Skeletal muscle cell (primary cell): ENCODE data around the gene TMEM33.
"Not testable (repeated sequence)": the region's sequence is repeated elsewhere in the genome, so short reads cannot be mapped to it uniquely, and the experiment has no call there.

Source experiments
- DNase-seq: peaks from one replicate; pipeline ENCODE4 v3.0.0-alpha.2; 2010; ENCODE audit warnings: low read depth
- H3K4me3 ChIP-seq: 2 replicates; pipeline ENCODE4 v1.5.1; 2011; ENCODE audit warnings: low read depth, mild to moderate bottlenecking, control low read depth, low read length, moderate library complexity

The TMEM33 gene

GRCh38 chr4:41934901-41935651 is at the start of gene TMEM33:
Gene TMEM33 (plus strand): TSS chr4:41935429. CDS start chr4:41935485, 56 bp downstream.
- peak within 1 kb of the TSS; percentile 99 for H3K4me3 ChIP-seq
- peak; percentile 33 for DNase-seq

- no peak overlapping the region for H3K4me3 ChIP-seq
- DNase-seq, result no peak
Measured at GRCh38 chr4:41885456-41885855, 49.8 kb upstream of the TMEM33 start.

- no peak for DNase-seq
- no peak overlapping the region for H3K4me3 ChIP-seq
Measured at GRCh38 chr4:41887277-41887676, 48.0 kb upstream of the TMEM33 start.

GRCh38 chr4:41887821-41888686 is 47.2 kb upstream of the TMEM33 start:
- no peak overlapping the region for H3K4me3 ChIP-seq
- DNase-seq, result peak; percentile 13

- no peak overlapping the region for H3K4me3 ChIP-seq
- DNase-seq, result no peak
Measured at GRCh38 chr4:41888687-41889074, 46.5 kb upstream of the TMEM33 start.

GRCh38 chr4:41889317-41889716 is 45.9 kb upstream of the TMEM33 start:
- no peak for DNase-seq
- no peak overlapping the region for H3K4me3 ChIP-seq

GRCh38 chr4:41890085-41890484 is 45.1 kb upstream of the TMEM33 start:
- no peak overlapping the region for H3K4me3 ChIP-seq
- DNase-seq, result no peak

- H3K4me3 ChIP-seq, result no peak overlapping the region
- no peak for DNase-seq
Measured at GRCh38 chr4:41896648-41897047, 38.6 kb upstream of the TMEM33 start.

- no peak overlapping the region for H3K4me3 ChIP-seq
- no peak for DNase-seq
Measured at GRCh38 chr4:41897698-41898097, 37.5 kb upstream of the TMEM33 start.

GRCh38 chr4:41909136-41909535 is 26.1 kb upstream of the TMEM33 start:
- not testable (repeated sequence) for H3K4me3 ChIP-seq, DNase-seq

GRCh38 chr4:41912546-41912945 is 22.7 kb upstream of the TMEM33 start:
- DNase-seq, result no peak
- H3K4me3 ChIP-seq, result no peak overlapping the region

- DNase-seq, result no peak
- no peak overlapping the region for H3K4me3 ChIP-seq
Measured at GRCh38 chr4:41913509-41913908, 21.7 kb upstream of the TMEM33 start.

- H3K4me3 ChIP-seq, result no peak overlapping the region
- DNase-seq, result no peak
Measured at GRCh38 chr4:41918278-41918677, 17.0 kb upstream of the TMEM33 start.

GRCh38 chr4:41920416-41920815 is 14.8 kb upstream of the TMEM33 start:
- H3K4me3 ChIP-seq, DNase-seq: not testable (repeated sequence)

- no peak overlapping the region for H3K4me3 ChIP-seq
- no peak for DNase-seq
Measured at GRCh38 chr4:41921476-41921875, 13.8 kb upstream of the TMEM33 start.

GRCh38 chr4:41927796-41928499 is 7.3 kb upstream of the TMEM33 start:
- no peak for DNase-seq

GRCh38 chr4:41930139-41930831 is 4.9 kb upstream of the TMEM33 start:
- no peak for DNase-seq
- H3K4me3 ChIP-seq, result no peak overlapping the region

More at GRCh38 chr4:41927796-41928499, 7.3 kb upstream of the TMEM33 start:
- no peak overlapping the region for H3K4me3 ChIP-seq

- DNase-seq, result no peak
- H3K4me3 ChIP-seq, result no peak overlapping the region
Measured at GRCh38 chr4:41932988-41933387, 2.2 kb upstream of the TMEM33 start.

GRCh38 chr4:41933997-41934503 is 1.2 kb upstream of the TMEM33 start:
- DNase-seq, result no peak

More at GRCh38 chr4:41933997-41934503, 1.2 kb upstream of the TMEM33 start:
- H3K4me3 ChIP-seq, result no peak overlapping the region
